Right atrium auricular region (tissue), 2 donors: ENCODE measurements around the gene AUH. TPM values are rescaled to one million over a fixed set of nuclear protein-coding genes. Genes with fewer than 3 reads are reported as not detected.

Experiments used
- DNase-seq: peaks from one replicate; pipeline ENCODE4 v3.0.0-alpha.2; 2019; ENCODE audit warnings: low spot score
- H3K27ac ChIP-seq, 2 donors: fragments of 200-600 bp; sonication (generic); 1 replicate in 1 of 2; 2 replicates in 1 of 2; pipeline ENCODE4 v1.5.1; 2016 to 2019
- H3K27me3 ChIP-seq, 2 donors: fragments of 200-600 bp; sonication (generic); one replicate each; pipeline versions ENCODE4 v1.5.1 to v1.6.0; 2017 to 2019
- H3K36me3 ChIP-seq: fragments of 200-600 bp; sonication (generic); one replicate; pipeline ENCODE4 v1.5.1; 2016
- H3K4me1 ChIP-seq, 2 donors: fragments of 200-600 bp; sonication (generic); one replicate each; pipeline versions ENCODE4 v1.5.1 to v1.6.0; 2017 to 2019
- H3K4me3 ChIP-seq, 2 donors: fragments of 200-600 bp; sonication (generic); 1 replicate in 1 of 2; 2 replicates in 1 of 2; pipeline ENCODE4 v1.5.1; 2017 to 2019; ENCODE audit warnings: mild to moderate bottlenecking in 1 of 2, moderate library complexity in 1 of 2
- H3K9me3 ChIP-seq, 2 donors: fragments of 200-600 bp; sonication (generic); one replicate each; pipeline ENCODE4 v1.5.1; 2019
- CTCF ChIP-seq, 2 donors: fragments of 200-600 bp; sonication (generic); IDR thresholded peaks; one replicate each; pipeline ENCODE4 v1.5.1; 2019; ENCODE audit warnings: antibody characterized with exemption in 2 of 2
- total RNA-seq, 2 donors: library from RNA; depleted of rRNA; stranded (reverse); fragments of >200 nt; gene quantifications; one replicate each; pipeline ENCODE4 v1.1.0, GENCODE V29; 2016

AUH gene
- total RNA-seq: 10 to 100 TPM; 16.3 to 50.4 TPM

- no peaks in the 10 kb centered on the region for H3K27me3 ChIP-seq
- no peaks in the 10 kb centered on the region for H3K9me3 ChIP-seq
- peaks cover 0 to 23% of the 10 kb centered on the region in 2 donors for H3K4me1 ChIP-seq
- H3K36me3 ChIP-seq: no peaks in the 10 kb centered on the region
- TF ChIP-seq CTCF (IDR thresholded peaks at IDR 0.05): no peak
- peak within 1 kb of the TSS; percentile 98 to 100 for H3K4me3 ChIP-seq
- H3K27ac ChIP-seq: peak within 1 kb of the TSS; percentile 89 to 93
- DNase-seq: peak; percentile 75
Measured at GRCh38 chr9:91361291-91362050, at the start of gene AUH. TSS of gene AUH (minus strand) at chr9:91361918. CDS start at chr9:91361889, 29 bp downstream.

GRCh38 chr9:91411096-91411771 is 49.5 kb upstream of the AUH start:
- no peaks in the 10 kb centered on the region for H3K4me1 ChIP-seq
- TF ChIP-seq CTCF (IDR thresholded peaks at IDR 0.05): no peak
- H3K27ac ChIP-seq: no peak overlapping the region
- H3K27me3 ChIP-seq: no peaks in the 10 kb centered on the region
- H3K9me3 ChIP-seq: no peaks in the 10 kb centered on the region
- no peak for DNase-seq
- H3K36me3 ChIP-seq: peaks cover 21% of the 10 kb centered on the region
- no peak overlapping the region for H3K4me3 ChIP-seq

- DNase-seq: no peak
- Histone ChIP-seq H3K36me3 (peaks cover 21% of the 10 kb centered on the region), H3K4me3 (no peak overlapping the region), H3K27ac (no peak overlapping the region), H3K27me3 (no peaks in the 10 kb centered on the region), H3K4me1 (no peaks in the 10 kb centered on the region), H3K9me3 (no peaks in the 10 kb centered on the region)
- TF ChIP-seq CTCF (IDR thresholded peaks at IDR 0.05): no peak
Measured at GRCh38 chr9:91410161-91410560, 48.4 kb upstream of the AUH start.

- TF ChIP-seq CTCF (IDR thresholded peaks at IDR 0.05): no peak
- no peaks in the 10 kb centered on the region for H3K4me1 ChIP-seq
- H3K36me3 ChIP-seq: peaks cover 21% of the 10 kb centered on the region
- no peaks in the 10 kb centered on the region for H3K9me3 ChIP-seq
- no peak for DNase-seq
- no peaks in the 10 kb centered on the region for H3K27me3 ChIP-seq
- H3K4me3 ChIP-seq: no peak overlapping the region
- H3K27ac ChIP-seq: no peak overlapping the region
Measured at GRCh38 chr9:91408475-91408874, 46.8 kb upstream of the AUH start.

- H3K9me3 ChIP-seq: no peaks in the 10 kb centered on the region
- no peak for DNase-seq
- no peak for TF ChIP-seq CTCF (IDR thresholded peaks at IDR 0.05)
- H3K4me1 ChIP-seq: no peaks in the 10 kb centered on the region
- H3K36me3 ChIP-seq: peaks cover 21% of the 10 kb centered on the region
- peak overlapping the region in 1 of 2 donors; percentile 41 for H3K27ac ChIP-seq
- H3K27me3 ChIP-seq: no peaks in the 10 kb centered on the region
- no peak overlapping the region for H3K4me3 ChIP-seq
Measured at GRCh38 chr9:91407580-91408318, 46.0 kb upstream of the AUH start.
